ENCODE data around the gene GSTM3. TPM values are rescaled to one million over a fixed set of nuclear protein-coding genes. Genes with fewer than 3 reads are reported as not detected.

GSTM3 gene
- polyA plus RNA-seq, 1 donor (not counting 4 experiments of a cell fraction or from before 2014, with no cell fraction given): 113 TPM

DNA sequence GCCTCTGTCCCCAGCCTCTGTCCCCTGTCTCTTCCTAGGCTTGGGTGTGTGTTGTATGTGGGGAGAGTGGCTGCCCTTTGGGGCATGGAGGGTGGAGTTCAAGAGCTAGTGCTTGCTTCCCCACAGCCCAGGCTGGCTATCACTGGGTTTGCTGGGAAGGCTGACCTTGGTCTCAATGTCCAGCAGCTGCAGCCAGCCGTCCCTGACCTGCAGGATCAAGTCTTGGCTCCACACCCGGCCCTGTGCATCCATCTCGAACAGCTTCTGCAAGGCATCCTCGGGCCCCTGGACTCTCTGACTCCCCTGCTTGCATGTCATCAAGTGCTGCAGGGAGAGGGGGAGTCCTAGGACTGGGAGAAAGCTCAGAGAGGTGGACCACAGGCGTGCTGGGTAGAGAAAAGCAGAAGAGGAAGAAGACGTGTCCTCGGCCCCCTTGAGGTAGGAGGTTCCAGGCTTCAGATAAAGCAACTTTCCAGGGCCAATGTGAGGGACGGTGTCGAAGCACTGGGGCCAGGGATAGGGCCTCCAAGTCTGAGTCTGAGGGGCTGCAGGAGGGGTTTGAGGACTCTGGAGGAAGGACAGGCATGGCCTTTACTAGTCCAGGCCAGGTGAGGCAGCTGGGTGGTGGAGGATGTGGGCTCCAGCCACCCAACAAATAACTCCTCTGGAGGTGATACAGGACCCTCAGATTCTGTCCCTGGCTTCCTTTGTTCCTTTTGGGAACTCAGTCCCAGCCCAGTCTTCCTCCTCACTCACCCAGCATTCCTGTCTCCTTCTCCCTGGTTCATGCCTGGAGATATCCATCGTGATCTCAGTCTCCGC is 18.9 kb upstream of the GSTM3 start:
- dilution Hi-C loops (cut with MboI; ENCODE audit: extremely low pct_ligation_motif_present, low sequenced_read_pairs): no loop called here
- Histone ChIP-seq H2AFZ (ENCODE audit: control insufficient read depth, low read length) (no peak overlapping the region), H3K4me3 (ENCODE audit: control insufficient read depth in 2 of 3, extremely low read depth in 1 of 3, insufficient read depth in 2 of 3, low read depth in 1 of 3, low read length in 3 of 3) (no peak overlapping the region), H3K27ac (ENCODE audit: control insufficient read depth, insufficient read depth, low read length) (no peak overlapping the region), H3K4me2 (ENCODE audit: control insufficient read depth, extremely low read depth, insufficient read depth, low read depth, low read length) (no peak overlapping the region), H3K27me3 (ENCODE audit: control insufficient read depth, extremely low read depth, insufficient read depth, low read length) (no peaks in the 10 kb centered on the region), H4K20me1 (ENCODE audit: control insufficient read depth, extremely low read depth, insufficient read depth, low read length) (no peaks in the 10 kb centered on the region), H3K9me1 (ENCODE audit: control insufficient read depth, extremely low read depth, insufficient read depth, low read length) (no peaks in the 10 kb centered on the region), H3K9ac (ENCODE audit: control insufficient read depth, extremely low read depth, insufficient read depth, low read length) (no peak overlapping the region), H3K4me1 (ENCODE audit: control insufficient read depth, extremely low read depth, insufficient read depth, low read length) (no peaks in the 10 kb centered on the region), H3K9me3 (ENCODE audit: control insufficient read depth, low read depth, low read length) (no peaks in the 10 kb centered on the region), H3K36me3 (ENCODE audit: control insufficient read depth in 2 of 2, extremely low read depth in 1 of 2, insufficient read depth in 2 of 2, low read length in 2 of 2) (no peaks in the 10 kb centered on the region), H3K79me2 (ENCODE audit: control insufficient read depth, insufficient read depth, low read length) (no peaks in the 10 kb centered on the region)
- FAIRE-seq: no peak
- no peak for DNase-seq (ENCODE audit: low read depth, low spot score)
- TF ChIP-seq EZH2 (IDR thresholded peaks at IDR 0.05; ENCODE audit: low read length): no peak
- TF ChIP-seq, protein P1, sequence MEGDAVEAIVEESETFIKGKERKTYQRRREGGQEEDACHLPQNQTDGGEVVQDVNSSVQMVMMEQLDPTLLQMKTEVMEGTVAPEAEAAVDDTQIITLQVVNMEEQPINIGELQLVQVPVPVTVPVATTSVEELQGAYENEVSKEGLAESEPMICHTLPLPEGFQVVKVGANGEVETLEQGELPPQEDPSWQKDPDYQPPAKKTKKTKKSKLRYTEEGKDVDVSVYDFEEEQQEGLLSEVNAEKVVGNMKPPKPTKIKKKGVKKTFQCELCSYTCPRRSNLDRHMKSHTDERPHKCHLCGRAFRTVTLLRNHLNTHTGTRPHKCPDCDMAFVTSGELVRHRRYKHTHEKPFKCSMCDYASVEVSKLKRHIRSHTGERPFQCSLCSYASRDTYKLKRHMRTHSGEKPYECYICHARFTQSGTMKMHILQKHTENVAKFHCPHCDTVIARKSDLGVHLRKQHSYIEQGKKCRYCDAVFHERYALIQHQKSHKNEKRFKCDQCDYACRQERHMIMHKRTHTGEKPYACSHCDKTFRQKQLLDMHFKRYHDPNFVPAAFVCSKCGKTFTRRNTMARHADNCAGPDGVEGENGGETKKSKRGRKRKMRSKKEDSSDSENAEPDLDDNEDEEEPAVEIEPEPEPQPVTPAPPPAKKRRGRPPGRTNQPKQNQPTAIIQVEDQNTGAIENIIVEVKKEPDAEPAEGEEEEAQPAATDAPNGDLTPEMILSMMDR (optimal IDR thresholded peaks at IDR 0.05 in 1 of 3, IDR thresholded peaks at IDR 0.05 in 1 of 3, conservative IDR thresholded peaks at IDR 0.05 in 1 of 3; ENCODE audit: extremely low read depth in 1 of 3, insufficient read depth in 2 of 3, low read length in 3 of 3): no peak

DNA sequence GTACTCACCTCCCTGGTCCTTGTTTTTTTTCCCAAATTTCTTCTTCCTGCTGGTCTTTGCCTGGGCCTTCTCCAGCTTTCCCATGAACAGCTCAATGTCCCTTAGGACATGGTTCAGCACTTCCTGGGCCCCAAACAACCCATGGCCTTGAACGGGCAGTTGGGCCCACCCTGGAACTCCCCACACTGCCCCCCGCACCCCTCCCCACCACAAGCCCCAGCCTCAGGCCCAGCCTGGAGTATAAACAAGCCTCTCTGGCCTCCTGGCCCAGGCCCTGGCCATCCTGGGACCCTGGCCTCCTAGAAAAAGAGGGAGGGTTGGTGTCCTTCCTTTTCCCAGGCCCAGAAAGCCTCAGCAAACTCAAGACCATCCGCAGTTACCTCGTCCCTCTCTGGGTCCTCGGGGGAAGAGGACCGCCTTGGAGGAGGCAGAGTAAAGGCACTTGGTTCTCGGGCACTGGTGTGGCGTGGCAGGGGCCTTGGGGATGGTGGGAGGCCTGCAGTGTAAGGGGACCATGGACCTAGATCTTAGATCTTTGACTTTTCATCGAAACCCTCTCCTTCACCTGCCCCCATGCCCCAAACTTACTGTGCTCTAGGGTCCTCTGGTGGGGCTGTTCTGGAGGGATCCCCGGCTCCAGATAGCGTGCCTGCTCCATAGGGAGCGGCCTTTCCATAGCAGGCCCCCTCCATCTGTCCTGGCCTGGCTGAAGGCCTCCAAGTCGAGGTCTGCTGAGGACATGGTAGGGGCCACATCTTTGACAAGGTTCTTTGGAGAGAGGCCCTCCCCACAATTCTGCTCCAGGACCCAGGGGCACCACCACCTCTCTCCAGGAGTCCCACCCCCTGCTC is 17.3 kb upstream of the GSTM3 start:
- Histone ChIP-seq H3K9ac (ENCODE audit: control insufficient read depth, extremely low read depth, insufficient read depth, low read length) (no peak overlapping the region), H4K20me1 (ENCODE audit: control insufficient read depth, extremely low read depth, insufficient read depth, low read length) (no peaks in the 10 kb centered on the region), H3K27me3 (ENCODE audit: control insufficient read depth, extremely low read depth, insufficient read depth, low read length) (no peaks in the 10 kb centered on the region), H3K27ac (ENCODE audit: control insufficient read depth, insufficient read depth, low read length) (no peak overlapping the region), H3K79me2 (ENCODE audit: control insufficient read depth, insufficient read depth, low read length) (no peaks in the 10 kb centered on the region), H3K4me2 (ENCODE audit: control insufficient read depth, extremely low read depth, insufficient read depth, low read depth, low read length) (no peak overlapping the region), H3K9me1 (ENCODE audit: control insufficient read depth, extremely low read depth, insufficient read depth, low read length) (no peaks in the 10 kb centered on the region), H3K4me1 (ENCODE audit: control insufficient read depth, extremely low read depth, insufficient read depth, low read length) (no peaks in the 10 kb centered on the region), H2AFZ (ENCODE audit: control insufficient read depth, low read length) (no peak overlapping the region), H3K4me3 (ENCODE audit: control insufficient read depth in 2 of 3, extremely low read depth in 1 of 3, insufficient read depth in 2 of 3, low read depth in 1 of 3, low read length in 3 of 3) (no peak overlapping the region), H3K36me3 (ENCODE audit: control insufficient read depth in 2 of 2, extremely low read depth in 1 of 2, insufficient read depth in 2 of 2, low read length in 2 of 2) (no peaks in the 10 kb centered on the region), H3K9me3 (ENCODE audit: control insufficient read depth, low read depth, low read length) (no peaks in the 10 kb centered on the region)
- FAIRE-seq: no peak
- DNase-seq (ENCODE audit: low read depth, low spot score): no peak
- dilution Hi-C loops (cut with MboI; ENCODE audit: extremely low pct_ligation_motif_present, low sequenced_read_pairs): no loop called here
- no peak for TF ChIP-seq EZH2 (IDR thresholded peaks at IDR 0.05; ENCODE audit: low read length)
- TF ChIP-seq, protein P1 (optimal IDR thresholded peaks at IDR 0.05 in 1 of 3, IDR thresholded peaks at IDR 0.05 in 1 of 3, conservative IDR thresholded peaks at IDR 0.05 in 1 of 3; ENCODE audit: extremely low read depth in 1 of 3, insufficient read depth in 2 of 3, low read length in 3 of 3): no peak

Data from keratinocyte (primary cell).